Iris pigment epithelial cell (primary cell): ENCODE results near the gene GNB5.
"Not testable (repeated sequence)": the region's sequence is repeated elsewhere in the genome, so short reads cannot be mapped to it uniquely, and the experiment has no call there.

Experiments
- DNase-seq: peaks from one replicate; pipeline ENCODE4 v3.0.0-alpha.2; 2011; ENCODE audit warnings: low read depth

The GNB5 gene

GRCh38 chr15:52093539-52094510 lies 97.4 kb downstream of the GNB5 start:
- peak; percentile 90 for DNase-seq

GRCh38 chr15:52093167-52093538 lies 98.0 kb downstream of the GNB5 start:
- DNase-seq, result no peak

- DNase-seq, result no peak
Observed at GRCh38 chr15:52090193-52090592, 101.0 kb downstream of the GNB5 start.

- no peak for DNase-seq
Observed at GRCh38 chr15:52086011-52086786, 105.0 kb downstream of the GNB5 start.

GRCh38 chr15:52085299-52085698 lies 105.9 kb downstream of the GNB5 start:
- DNase-seq, result no peak

GRCh38 chr15:52083603-52084002 lies 107.6 kb downstream of the GNB5 start:
- no peak for DNase-seq

- DNase-seq, result not testable (repeated sequence)
Observed at GRCh38 chr15:52083037-52083359, 108.2 kb downstream of the GNB5 start.

- DNase-seq, result peak; percentile 47
Observed at GRCh38 chr15:52082197-52083036, 108.8 kb downstream of the GNB5 start.

- no peak for DNase-seq
Observed at GRCh38 chr15:52080706-52081392, 110.3 kb downstream of the GNB5 start.

- peak; percentile 29 for DNase-seq
Observed at GRCh38 chr15:52080031-52080430, 111.2 kb downstream of the GNB5 start.

GRCh38 chr15:52078876-52079700 lies 112.1 kb downstream of the GNB5 start:
- peak; percentile 65 for DNase-seq

GRCh38 chr15:52078197-52078875 lies 112.9 kb downstream of the GNB5 start:
- DNase-seq, result no peak

GRCh38 chr15:52076889-52077781 lies 114.1 kb downstream of the GNB5 start:
- DNase-seq, result peak; percentile 93

- DNase-seq, result no peak
Observed at GRCh38 chr15:52071570-52071969, 119.6 kb downstream of the GNB5 start.

GRCh38 chr15:52069559-52069958 lies 121.6 kb downstream of the GNB5 start:
- no peak for DNase-seq

- peak; percentile 50 for DNase-seq
Observed at GRCh38 chr15:52068004-52068615, 123.1 kb downstream of the GNB5 start.

GRCh38 chr15:52067545-52067926 lies 123.7 kb downstream of the GNB5 start:
- no peak for DNase-seq

- no peak for DNase-seq
Observed at GRCh38 chr15:52066842-52067544, 124.2 kb downstream of the GNB5 start.
